Fibroblast of lung (primary cell): Measurements from ENCODE around the gene TJP1.

Experiments
- CTCF ChIP-seq, 2 donors: IDR thresholded peaks in 1 of 2; conservative IDR thresholded peaks in 1 of 2; 1 replicate in 1 of 2; 2 replicates in 1 of 2; pipeline ENCODE4 v1.5.1; 2011 to 2012; ENCODE audit warnings: low read length in 2 of 2, control low read depth in 1 of 2, inconsistent platforms in 1 of 2, low read depth in 1 of 2, mild to moderate bottlenecking in 1 of 2
- EZH2 ChIP-seq: IDR thresholded peaks from 2 replicates; pipeline ENCODE4 v1.5.1; 2012; ENCODE audit warnings: low read length, control low read depth, mild to moderate bottlenecking; ENCODE audit errors: missing control alignments

DNA sequence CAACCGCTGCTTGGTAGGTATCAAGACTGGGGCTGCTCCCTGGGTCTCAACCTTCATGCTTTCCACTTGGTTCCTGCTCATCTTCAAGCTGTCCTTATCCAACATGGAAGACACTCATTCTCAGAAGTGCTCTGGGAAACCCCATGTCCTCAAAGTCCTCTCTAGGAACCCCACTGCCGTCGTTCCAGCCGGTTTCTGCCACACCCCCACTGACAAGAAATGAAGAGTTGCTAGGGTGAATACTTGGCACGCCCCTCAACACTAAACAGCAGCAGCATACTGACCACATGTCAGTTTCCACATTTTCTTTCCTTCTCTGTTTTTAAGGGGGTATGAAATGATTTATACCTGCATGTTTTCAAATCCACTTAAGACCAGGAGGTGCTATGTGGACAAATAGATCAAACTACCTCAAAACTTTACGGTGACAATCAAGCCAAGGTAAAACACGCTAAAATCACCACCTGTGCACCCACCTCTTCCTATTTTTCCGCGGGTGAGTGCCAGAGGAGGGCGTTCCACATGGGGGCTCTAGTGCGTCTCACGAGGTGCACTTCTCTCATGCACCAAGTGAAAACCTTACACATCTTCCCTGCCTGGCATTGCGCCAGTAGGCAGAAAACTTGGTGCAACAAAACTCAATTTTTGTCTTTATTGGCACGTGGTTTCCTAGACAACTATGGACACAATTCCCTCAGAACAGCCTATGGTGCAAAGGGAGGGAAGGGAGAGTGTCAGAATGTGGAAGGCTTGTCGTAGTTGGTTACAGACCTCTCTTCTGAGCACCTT lies 125.1 kb downstream of the TJP1 start:
- TF ChIP-seq EZH2 (no peak), CTCF (conservative IDR thresholded peaks at IDR 0.05 in 1 of 2, IDR thresholded peaks at IDR 0.05 in 1 of 2; ENCODE audit: low read depth in 1 of 2, low read length in 2 of 2) (no peak)
